HepG2 (cell line): ENCODE measurements around the gene CALY. TPM values are rescaled to one million over a fixed set of nuclear protein-coding genes. Genes with fewer than 3 reads are reported as not detected.
A peak's percentile ranks its signal among the peaks of the same experiment; 100 is the strongest.

ENCODE experiments used
- ATAC-seq: fragments of 200-7000 bp; cut with Tn5 transposase; 3 replicates; pipeline ENCODE4 v1.9.1; 2020; ENCODE audit warnings: mild to moderate bottlenecking, moderate library complexity
- BruUV-seq: library from RNA; stranded (reverse); fragments of 400-500 nt; replicated peaks from 2 replicates; lab custom pipeline; 2021; lab: Mats Ljungman, UMichigan
- CTCF ChIA-PET: fragments of 300-600 bp; formaldehyde crosslinking; extraction: SDS; loops from one replicate; lab custom pipeline; 2021; ENCODE audit warnings: low total read pairs, inconsistent platforms, low intra/inter-chr PET ratio; lab: Yijun Ruan, JAX
- POLR2A ChIA-PET: fragments of 350-600 bp; sonication (Branson Sonifier 250); formaldehyde crosslinking; loops from one replicate; lab custom pipeline; 2020; ENCODE audit warnings: antibody characterized with exemption, inconsistent platforms; lab: Yijun Ruan, JAX
- DNase-seq: peaks from one replicate; pipeline ENCODE4 v3.0.0-alpha.2; 2015; ENCODE audit warnings: low spot score
- FAIRE-seq: peaks from 3 replicates; lab custom pipeline; 2011; peaks lifted over from hg19 to GRCh38; lab: Jason Lieb, UNC
- H2AFZ ChIP-seq: one replicate; pipeline ENCODE4 v1.6.1; 2011; ENCODE audit warnings: low read length, inconsistent platforms
- H3K27ac ChIP-seq: fragments of 300-600 bp; 3 replicates; pipeline ENCODE4 v1.8.0; 2011; ENCODE audit warnings: mixed run types, mild to moderate bottlenecking, mixed read lengths, low read length, inconsistent platforms; ENCODE audit not compliant: insufficient read depth; ENCODE audit errors: extremely low read length
- H3K27me3 ChIP-seq, 2 experiments: fragments of 200-600 bp in 1 of 2; 2 replicates in 1 of 2; 3 replicates in 1 of 2; pipeline versions ENCODE4 v1.6.0 to v1.8.0; 2011; ENCODE audit warnings: low read length in 2 of 2, mild to moderate bottlenecking in 2 of 2, moderate library complexity in 2 of 2, inconsistent platforms in 1 of 2; ENCODE audit not compliant: insufficient read depth in 2 of 2, control insufficient read depth in 1 of 2
- H3K36me3 ChIP-seq, 2 experiments: fragments of 200-600 bp in 1 of 2; replicated peaks in 1 of 2; 2 replicates in 1 of 2; 3 replicates in 1 of 2; pipeline versions ENCODE4 v1.5.1 to v1.8.0; 2011; ENCODE audit warnings: low read length in 2 of 2, inconsistent platforms in 1 of 2; ENCODE audit not compliant: insufficient read depth in 2 of 2, control insufficient read depth in 1 of 2
- H3K4me1 ChIP-seq: 2 replicates; pipeline ENCODE4 v1.5.1; 2012; ENCODE audit warnings: low read length, inconsistent platforms; ENCODE audit not compliant: insufficient read depth
- H3K4me2 ChIP-seq: 2 replicates; pipeline ENCODE4 v1.6.0; 2011; ENCODE audit warnings: low read depth, low read length, inconsistent platforms
- H3K4me3 ChIP-seq, 3 experiments: fragments of 200-600 bp in 1 of 3; sonication (generic), shearing (Covaris generic) in 1 of 3; replicated peaks in 1 of 3; 2 replicates each; pipeline ENCODE4 v1.5.1; 2011 to 2016; ENCODE audit warnings: low read length in 3 of 3, inconsistent platforms in 2 of 3, low read depth in 2 of 3, mild to moderate bottlenecking in 2 of 3, control low read depth in 1 of 3, mixed read lengths in 1 of 3; ENCODE audit not compliant: insufficient read depth in 1 of 3
- H3K79me2 ChIP-seq: one replicate; pipeline ENCODE4 v1.6.1; 2011; ENCODE audit warnings: low read length, inconsistent platforms; ENCODE audit not compliant: insufficient read depth
- H3K9ac ChIP-seq: 2 replicates; pipeline ENCODE4 v1.6.0; 2011; ENCODE audit warnings: mild to moderate bottlenecking, low read depth, low read length, inconsistent platforms; ENCODE audit not compliant: insufficient read depth
- H3K9me3 ChIP-seq: 2 replicates; pipeline ENCODE4 v1.5.1; 2012; ENCODE audit warnings: mild to moderate bottlenecking, low read length
- H4K20me1 ChIP-seq: 2 replicates; pipeline ENCODE4 v1.6.0; 2011; ENCODE audit warnings: inconsistent platforms, mild to moderate bottlenecking, low read length, moderate library complexity; ENCODE audit not compliant: insufficient read depth
- ETV5 ChIP-seq: IDR thresholded peaks from 2 replicates; pipeline ENCODE4 v1.6.1; 2018; ENCODE audit warnings: missing biosample characterization, missing genetic modification reagents, inconsistent platforms, borderline replicate concordance
- MZF1 ChIP-seq: sonication (generic); formaldehyde crosslinking; IDR thresholded peaks from 2 replicates; pipeline ENCODE4 v1.8.1; 2023; ENCODE audit warnings: mild to moderate bottlenecking, missing genetic modification reagents, borderline replicate concordance
- TOPORS ChIP-seq: sonication (generic); formaldehyde crosslinking; IDR thresholded peaks from 2 replicates; pipeline ENCODE4 v1.8.0; 2023; ENCODE audit warnings: mild to moderate bottlenecking, missing genetic modification reagents
- ZMYM4 ChIP-seq: sonication (generic); formaldehyde crosslinking; IDR thresholded peaks from 2 replicates; pipeline ENCODE4 v1.8.1; 2023; ENCODE audit warnings: mild to moderate bottlenecking, missing genetic modification reagents
- ZNF256 ChIP-seq: sonication (generic); formaldehyde crosslinking; conservative IDR thresholded peaks from 2 replicates; pipeline ENCODE4 v1.4.0; 2020; ENCODE audit warnings: missing genetic modification reagents
- ZNF557 ChIP-seq: sonication (generic); formaldehyde crosslinking; IDR thresholded peaks from 2 replicates; pipeline ENCODE4 v1.4.0; 2020; ENCODE audit warnings: missing genetic modification reagents
- ZNF619 ChIP-seq: sonication (generic); formaldehyde crosslinking; IDR thresholded peaks from 2 replicates; pipeline ENCODE4 v1.4.0; 2020; ENCODE audit warnings: mild to moderate bottlenecking, missing genetic modification reagents
- WGBS: methylation state at CpG from one replicate; pipeline ENCODE4 v1.1.6; 2017; ENCODE audit warnings: low lambda C conversion rate; 5-methylcytosine and 5-hydroxymethylcytosine counted together
- in situ Hi-C: cut with HindIII; loops from 2 replicates; pipeline ENCODE4 v1.10.0; 2017; ENCODE audit warnings: low pct_unique_long_range_greater_than_20kb; ENCODE audit not compliant: extremely low pct_ligation_motif_present
- intact Hi-C: fragments of 100-400 bp; cut with micrococcal nuclease; formaldehyde crosslinking; loops from one replicate; pipeline ENCODE4 v1.10.0; 2022; ENCODE audit not compliant: unreplicated experiment
- polyA plus RNA-seq, 8 experiments: library from polyadenylated mRNA; depleted of rRNA in 3 of 8; stranded (reverse) in 7 of 8; unstranded in 1 of 8; fragments of >200 nt; fragmentation: Illumina TruSeq in 4 of 8; extraction: Trizol in 4 of 8; gene quantifications; 2 replicates each; pipeline versions ENCODE4 v1.2.1 to v1.2.3, GENCODE V29; 2011 to 2016; ENCODE audit warnings: low read depth in 4 of 8, missing spikeins in 1 of 8, mixed read lengths in 1 of 8; ENCODE audit not compliant: insufficient read depth in 1 of 8
- total RNA-seq, 5 experiments: library from RNA; depleted of rRNA; stranded (reverse); fragments of >200 nt; fragmentation: Illumina TruSeq; extraction: Trizol; gene quantifications; 2 replicates each; pipeline ENCODE4 v1.2.3, GENCODE V29; 2016; ENCODE audit warnings: low read depth in 1 of 5
- TF ChIP-seq, protein P1 (sequence below): sonication (generic); formaldehyde crosslinking; IDR thresholded peaks from 2 replicates; pipeline ENCODE4 v1.4.0; 2020; ENCODE audit warnings: missing genetic modification reagents
- TF ChIP-seq, protein P2 (sequence below): sonication (generic); formaldehyde crosslinking; IDR thresholded peaks from 2 replicates; pipeline ENCODE4 v1.4.0; 2020; ENCODE audit warnings: missing genetic modification reagents, borderline replicate concordance

Gene CALY
- total and polyA plus RNA-seq, 2 of the 13 experiments (the other 11 are each of a cell fraction or from before 2014, with no cell fraction given), result 0.08 TPM; not detected in 1

DNA sequence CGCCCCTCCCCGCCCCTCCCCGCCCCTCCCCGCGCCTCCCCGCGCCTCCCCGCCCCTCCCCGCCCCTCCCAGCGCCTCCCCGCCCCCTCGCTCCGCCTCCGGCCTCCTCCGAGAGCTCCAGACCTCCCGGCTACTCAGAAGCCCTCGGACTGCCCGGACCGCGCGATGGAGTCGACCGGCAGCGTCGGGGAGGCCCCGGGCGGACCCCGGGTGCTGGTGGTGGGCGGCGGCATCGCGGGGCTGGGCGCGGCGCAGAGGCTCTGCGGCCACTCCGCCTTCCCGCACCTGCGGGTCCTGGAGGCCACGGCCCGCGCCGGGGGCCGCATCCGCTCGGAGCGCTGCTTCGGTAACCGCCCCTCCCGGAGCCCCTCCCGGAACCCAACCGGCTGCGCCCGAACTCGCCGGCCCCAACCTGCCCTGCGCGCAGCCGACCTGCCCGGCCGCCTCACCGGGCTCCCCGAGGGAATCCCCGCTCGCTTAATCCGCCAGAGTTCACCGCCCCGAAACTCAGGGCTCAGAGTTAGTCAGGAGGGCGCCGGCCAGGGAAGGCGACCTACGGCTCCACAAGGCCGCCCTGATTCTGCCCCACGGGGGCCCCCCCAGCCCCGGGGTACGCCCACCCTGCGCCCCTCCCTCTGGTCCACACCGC is 42.6 kb upstream of the CALY start, which contains the start of gene PAOX:
PAOX (plus strand) TSS at position 111 of the 649 bp plus-strand sequence; CDS start at position 166, 55 bp downstream.
- Histone ChIP-seq H4K20me1 (no peaks in the 10 kb centered on the region), H3K9me3 (no peaks in the 10 kb centered on the region), H3K79me2 (no peaks in the 10 kb centered on the region), H2AFZ (no peak within 1 kb of the TSS), H3K9ac (peak within 1 kb of the TSS; percentile 79)
- FAIRE-seq, result no peak
- in situ Hi-C loops, result no loop called here
- CTCF ChIA-PET, result no interaction called here
- 67% methylated on average over 52 of the region's 78 CpGs for WGBS
- no peak for TF ChIP-seq MZF1
- TF ChIP-seq ZNF256 (CRISPR knock-in tag), result no peak
- no peak for TF ChIP-seq ETV5 (CRISPR knock-in tag)
- no peak for TF ChIP-seq TOPORS (CRISPR knock-in tag)
- TF ChIP-seq, protein P1, sequence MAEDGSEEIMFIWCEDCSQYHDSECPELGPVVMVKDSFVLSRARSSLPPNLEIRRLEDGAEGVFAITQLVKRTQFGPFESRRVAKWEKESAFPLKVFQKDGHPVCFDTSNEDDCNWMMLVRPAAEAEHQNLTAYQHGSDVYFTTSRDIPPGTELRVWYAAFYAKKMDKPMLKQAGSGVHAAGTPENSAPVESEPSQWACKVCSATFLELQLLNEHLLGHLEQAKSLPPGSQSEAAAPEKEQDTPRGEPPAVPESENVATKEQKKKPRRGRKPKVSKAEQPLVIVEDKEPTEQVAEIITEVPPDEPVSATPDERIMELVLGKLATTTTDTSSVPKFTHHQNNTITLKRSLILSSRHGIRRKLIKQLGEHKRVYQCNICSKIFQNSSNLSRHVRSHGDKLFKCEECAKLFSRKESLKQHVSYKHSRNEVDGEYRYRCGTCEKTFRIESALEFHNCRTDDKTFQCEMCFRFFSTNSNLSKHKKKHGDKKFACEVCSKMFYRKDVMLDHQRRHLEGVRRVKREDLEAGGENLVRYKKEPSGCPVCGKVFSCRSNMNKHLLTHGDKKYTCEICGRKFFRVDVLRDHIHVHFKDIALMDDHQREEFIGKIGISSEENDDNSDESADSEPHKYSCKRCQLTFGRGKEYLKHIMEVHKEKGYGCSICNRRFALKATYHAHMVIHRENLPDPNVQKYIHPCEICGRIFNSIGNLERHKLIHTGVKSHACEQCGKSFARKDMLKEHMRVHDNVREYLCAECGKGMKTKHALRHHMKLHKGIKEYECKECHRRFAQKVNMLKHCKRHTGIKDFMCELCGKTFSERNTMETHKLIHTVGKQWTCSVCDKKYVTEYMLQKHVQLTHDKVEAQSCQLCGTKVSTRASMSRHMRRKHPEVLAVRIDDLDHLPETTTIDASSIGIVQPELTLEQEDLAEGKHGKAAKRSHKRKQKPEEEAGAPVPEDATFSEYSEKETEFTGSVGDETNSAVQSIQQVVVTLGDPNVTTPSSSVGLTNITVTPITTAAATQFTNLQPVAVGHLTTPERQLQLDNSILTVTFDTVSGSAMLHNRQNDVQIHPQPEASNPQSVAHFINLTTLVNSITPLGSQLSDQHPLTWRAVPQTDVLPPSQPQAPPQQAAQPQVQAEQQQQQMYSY (CRISPR knock-in tag), result no peak
- TF ChIP-seq, protein P2, sequence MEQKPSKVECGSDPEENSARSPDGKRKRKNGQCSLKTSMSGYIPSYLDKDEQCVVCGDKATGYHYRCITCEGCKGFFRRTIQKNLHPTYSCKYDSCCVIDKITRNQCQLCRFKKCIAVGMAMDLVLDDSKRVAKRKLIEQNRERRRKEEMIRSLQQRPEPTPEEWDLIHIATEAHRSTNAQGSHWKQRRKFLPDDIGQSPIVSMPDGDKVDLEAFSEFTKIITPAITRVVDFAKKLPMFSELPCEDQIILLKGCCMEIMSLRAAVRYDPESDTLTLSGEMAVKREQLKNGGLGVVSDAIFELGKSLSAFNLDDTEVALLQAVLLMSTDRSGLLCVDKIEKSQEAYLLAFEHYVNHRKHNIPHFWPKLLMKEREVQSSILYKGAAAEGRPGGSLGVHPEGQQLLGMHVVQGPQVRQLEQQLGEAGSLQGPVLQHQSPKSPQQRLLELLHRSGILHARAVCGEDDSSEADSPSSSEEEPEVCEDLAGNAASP (CRISPR knock-in tag), result no peak
- no peak for TF ChIP-seq ZNF619 (CRISPR knock-in tag)
- no peak for TF ChIP-seq ZMYM4 (CRISPR knock-in tag)
- TF ChIP-seq ZNF557 (CRISPR knock-in tag), result no peak
- TF ChIP-seq, all 625 proteins: peak for 0
- Histone ChIP-seq H3K4me2 (peak within 1 kb of the TSS; percentile 93), H3K27ac (peak within 1 kb of the TSS; percentile 82), H3K4me1 (peaks cover 20% of the 10 kb centered on the region), H3K36me3 (no peaks in the 10 kb centered on the region), H3K4me3 (peak within 1 kb of the TSS; percentile 56 to 86 (median 72)), H3K27me3 (peaks cover 0 to 3% of the 10 kb centered on the region in 2 experiments; a peak in 2 of 5 replicates)
- no TSS peak for BruUV-seq
- intact Hi-C loops, result loop anchor here (10.0 kb wide), 1 partner anchor 54 kb away; no protein-coding TSS in a partner anchor
- no peak for DNase-seq
- POLR2A ChIA-PET, result interaction anchor here (1.9 to 4.6 kb wide), 5 partner anchors 16 to 50 kb away, joined by 5 to 78 read pairs (median 21); partner anchors contain the start of genes FUOM, MTG1 and PRAP1
- ATAC-seq, result peak; percentile 40
